HEK293 (cell line): ENCODE measurements around the gene TCF3.

Experiments used
- CTCF ChIA-PET: fragments of 350-600 bp; formaldehyde crosslinking; extraction: SDS; loops from one replicate; lab custom pipeline; 2021; ENCODE audit warnings: antibody characterized with exemption; lab: Yijun Ruan, JAX
- POLR2A ChIA-PET: fragments of 300-600 bp; formaldehyde crosslinking; extraction: SDS; loops from one replicate; lab custom pipeline; 2020; ENCODE audit warnings: antibody characterized with exemption, inconsistent platforms; lab: Yijun Ruan, JAX
- H3K27ac ChIP-seq: fragments of 200-500 bp; sonication (Bioruptor generic); 2 replicates; pipeline ENCODE4 v1.5.1; 2014; ENCODE audit warnings: low read depth, low read length, control low read depth, inconsistent platforms; ENCODE audit errors: extremely low read depth
- H3K36me3 ChIP-seq, 2 experiments: fragments of 200-500 bp in 1 of 2; sonication (Bioruptor generic) in 1 of 2; 1 replicate in 1 of 2; 2 replicates in 1 of 2; pipeline ENCODE4 v1.5.1; 2014 to 2017; ENCODE audit warnings: inconsistent platforms in 2 of 2, low read length in 2 of 2; ENCODE audit not compliant: control insufficient read depth in 2 of 2, insufficient read depth in 1 of 2
- H3K4me1 ChIP-seq: fragments of 200-500 bp; sonication (Bioruptor generic); 2 replicates; pipeline ENCODE4 v1.5.1; 2014; ENCODE audit warnings: mild to moderate bottlenecking, low read length, inconsistent platforms; ENCODE audit not compliant: control insufficient read depth, insufficient read depth
- H3K4me3 ChIP-seq: 2 replicates; pipeline ENCODE4 v1.5.1; 2011; ENCODE audit warnings: low read depth, mild to moderate bottlenecking, control low read depth, low read length, moderate library complexity
- H3K9me3 ChIP-seq: fragments of 200-500 bp; sonication (Bioruptor generic); 2 replicates; pipeline ENCODE4 v1.5.1; 2014; ENCODE audit warnings: low read depth, low read length, inconsistent platforms; ENCODE audit not compliant: control insufficient read depth, insufficient read depth
- EGR2 ChIP-seq: fragments of 450-650 bp; formaldehyde crosslinking; IDR thresholded peaks from 2 replicates; pipeline ENCODE4 v1.5.1; 2016; ENCODE audit warnings: low read depth, missing biosample characterization, missing genetic modification characterization
- KLF7 ChIP-seq: fragments of 450-650 bp; formaldehyde crosslinking; IDR thresholded peaks from 2 replicates; pipeline ENCODE4 v1.5.1; 2016; ENCODE audit warnings: missing biosample characterization, missing genetic modification characterization, borderline replicate concordance
- SCRT2 ChIP-seq: fragments of 450-650 bp; formaldehyde crosslinking; IDR thresholded peaks from 2 replicates; pipeline ENCODE4 v1.5.1; 2016; ENCODE audit warnings: missing biosample characterization, missing genetic modification characterization
- TRIM28 ChIP-seq: IDR thresholded peaks from 2 replicates; pipeline ENCODE4 v1.6.1; 2011; ENCODE audit warnings: low read length, control low read depth, borderline replicate concordance
- ZBTB1 ChIP-seq: fragments of 450-650 bp; formaldehyde crosslinking; IDR thresholded peaks from 2 replicates; pipeline ENCODE4 v1.5.1; 2016; ENCODE audit warnings: missing biosample characterization, missing genetic modification characterization
- ZBTB10 ChIP-seq: fragments of 450-650 bp; formaldehyde crosslinking; IDR thresholded peaks from 2 replicates; pipeline ENCODE4 v1.5.1; 2016; ENCODE audit warnings: missing biosample characterization, missing genetic modification characterization
- ZBTB20 ChIP-seq: fragments of 450-650 bp; formaldehyde crosslinking; IDR thresholded peaks from 2 replicates; pipeline ENCODE4 v1.5.1; 2016; ENCODE audit warnings: missing biosample characterization, missing genetic modification characterization
- ZNF112 ChIP-seq: fragments of 450-650 bp; formaldehyde crosslinking; IDR thresholded peaks from 2 replicates; pipeline ENCODE4 v1.5.0; 2017; ENCODE audit warnings: missing biosample characterization, missing genetic modification characterization
- ZNF2 ChIP-seq: fragments of 450-650 bp; formaldehyde crosslinking; IDR thresholded peaks from 2 replicates; pipeline ENCODE4 v1.5.1; 2016; ENCODE audit warnings: missing biosample characterization, missing genetic modification characterization
- ZNF23 ChIP-seq: fragments of 450-650 bp; formaldehyde crosslinking; IDR thresholded peaks from 2 replicates; pipeline ENCODE4 v1.5.1; 2016; ENCODE audit warnings: missing biosample characterization, missing genetic modification characterization, borderline replicate concordance
- ZNF324 ChIP-seq: fragments of 450-650 bp; formaldehyde crosslinking; IDR thresholded peaks from 2 replicates; pipeline ENCODE4 v1.5.1; 2016; ENCODE audit warnings: missing biosample characterization, missing genetic modification characterization
- ZNF394 ChIP-seq: fragments of 450-650 bp; formaldehyde crosslinking; IDR thresholded peaks from 2 replicates; pipeline ENCODE4 v1.5.1; 2016; ENCODE audit warnings: missing biosample characterization, missing genetic modification characterization, mild to moderate bottlenecking, moderate library complexity, borderline replicate concordance
- ZNF398 ChIP-seq: fragments of 450-650 bp; formaldehyde crosslinking; IDR thresholded peaks from 2 replicates; pipeline ENCODE4 v1.5.1; 2017; ENCODE audit warnings: missing biosample characterization, missing genetic modification characterization
- ZNF433 ChIP-seq: fragments of 450-650 bp; formaldehyde crosslinking; IDR thresholded peaks from 2 replicates; pipeline ENCODE4 v1.5.1; 2016; ENCODE audit warnings: missing biosample characterization, missing genetic modification characterization, low read depth
- ZNF529 ChIP-seq: fragments of 450-650 bp; formaldehyde crosslinking; IDR thresholded peaks from 2 replicates; pipeline ENCODE4 v1.5.1; 2017; ENCODE audit warnings: missing genetic modification characterization, missing biosample characterization; ENCODE audit not compliant: insufficient replicate concordance
- ZNF600 ChIP-seq: fragments of 450-650 bp; formaldehyde crosslinking; IDR thresholded peaks from 2 replicates; pipeline ENCODE4 v1.5.1; 2016; ENCODE audit warnings: missing biosample characterization, missing genetic modification characterization
- ZNF623 ChIP-seq: fragments of 450-650 bp; formaldehyde crosslinking; IDR thresholded peaks from 2 replicates; pipeline ENCODE4 v1.5.1; 2016; ENCODE audit warnings: missing biosample characterization, missing genetic modification characterization
- ZNF626 ChIP-seq: fragments of 450-650 bp; sonication (Bioruptor Pico); formaldehyde crosslinking; IDR thresholded peaks from 2 replicates; pipeline ENCODE4 v1.5.1; 2018; ENCODE audit warnings: missing biosample characterization, missing genetic modification characterization, inconsistent platforms
- ZNF776 ChIP-seq: fragments of 450-650 bp; formaldehyde crosslinking; IDR thresholded peaks from 2 replicates; pipeline ENCODE4 v1.5.0; 2017; ENCODE audit warnings: missing biosample characterization, missing genetic modification characterization, borderline replicate concordance
- TF ChIP-seq, protein P1 (sequence below): fragments of 450-650 bp; formaldehyde crosslinking; conservative IDR thresholded peaks from 2 replicates; pipeline ENCODE4 v1.5.1; 2016; ENCODE audit warnings: low read depth, missing biosample characterization, missing genetic modification characterization
- TF ChIP-seq, protein P2 (sequence below): fragments of 450-650 bp; formaldehyde crosslinking; IDR thresholded peaks from 2 replicates; pipeline ENCODE4 v1.5.1; 2016; ENCODE audit warnings: missing biosample characterization, missing genetic modification characterization

Gene TCF3

DNA sequence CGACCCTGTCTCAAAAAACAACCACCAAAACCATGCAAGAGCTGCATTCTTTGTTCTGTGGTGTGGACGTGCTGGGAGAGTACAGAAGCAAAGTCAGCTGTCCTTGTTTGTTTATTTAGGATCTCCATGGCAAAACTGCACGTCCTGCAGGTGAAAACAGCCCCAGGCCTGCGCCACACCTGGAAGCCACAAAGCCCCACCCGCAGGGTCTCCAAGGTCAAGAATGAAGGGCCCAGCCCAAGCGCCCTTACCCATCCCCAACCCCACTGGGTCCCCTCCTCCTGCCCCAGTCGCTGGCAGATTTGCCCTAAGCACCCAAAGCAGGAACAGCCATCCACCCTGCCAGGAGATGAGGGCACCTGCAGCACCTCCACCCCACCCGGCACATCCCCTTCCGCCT is 70.2 kb downstream of the TCF3 start (continued):
- TF ChIP-seq, protein P1, sequence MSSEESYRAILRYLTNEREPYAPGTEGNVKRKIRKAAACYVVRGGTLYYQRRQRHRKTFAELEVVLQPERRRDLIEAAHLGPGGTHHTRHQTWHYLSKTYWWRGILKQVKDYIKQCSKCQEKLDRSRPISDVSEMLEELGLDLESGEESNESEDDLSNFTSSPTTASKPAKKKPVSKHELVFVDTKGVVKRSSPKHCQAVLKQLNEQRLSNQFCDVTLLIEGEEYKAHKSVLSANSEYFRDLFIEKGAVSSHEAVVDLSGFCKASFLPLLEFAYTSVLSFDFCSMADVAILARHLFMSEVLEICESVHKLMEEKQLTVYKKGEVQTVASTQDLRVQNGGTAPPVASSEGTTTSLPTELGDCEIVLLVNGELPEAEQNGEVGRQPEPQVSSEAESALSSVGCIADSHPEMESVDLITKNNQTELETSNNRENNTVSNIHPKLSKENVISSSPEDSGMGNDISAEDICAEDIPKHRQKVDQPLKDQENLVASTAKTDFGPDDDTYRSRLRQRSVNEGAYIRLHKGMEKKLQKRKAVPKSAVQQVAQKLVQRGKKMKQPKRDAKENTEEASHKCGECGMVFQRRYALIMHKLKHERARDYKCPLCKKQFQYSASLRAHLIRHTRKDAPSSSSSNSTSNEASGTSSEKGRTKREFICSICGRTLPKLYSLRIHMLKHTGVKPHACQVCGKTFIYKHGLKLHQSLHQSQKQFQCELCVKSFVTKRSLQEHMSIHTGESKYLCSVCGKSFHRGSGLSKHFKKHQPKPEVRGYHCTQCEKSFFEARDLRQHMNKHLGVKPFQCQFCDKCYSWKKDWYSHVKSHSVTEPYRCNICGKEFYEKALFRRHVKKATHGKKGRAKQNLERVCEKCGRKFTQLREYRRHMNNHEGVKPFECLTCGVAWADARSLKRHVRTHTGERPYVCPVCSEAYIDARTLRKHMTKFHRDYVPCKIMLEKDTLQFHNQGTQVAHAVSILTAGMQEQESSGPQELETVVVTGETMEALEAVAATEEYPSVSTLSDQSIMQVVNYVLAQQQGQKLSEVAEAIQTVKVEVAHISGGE (tag by site-specific recombination): no peak
- no peak for TF ChIP-seq ZNF776
- TF ChIP-seq ZNF433 (tag by site-specific recombination): no peak
- TF ChIP-seq, all 188 proteins: peak for 0

DNA sequence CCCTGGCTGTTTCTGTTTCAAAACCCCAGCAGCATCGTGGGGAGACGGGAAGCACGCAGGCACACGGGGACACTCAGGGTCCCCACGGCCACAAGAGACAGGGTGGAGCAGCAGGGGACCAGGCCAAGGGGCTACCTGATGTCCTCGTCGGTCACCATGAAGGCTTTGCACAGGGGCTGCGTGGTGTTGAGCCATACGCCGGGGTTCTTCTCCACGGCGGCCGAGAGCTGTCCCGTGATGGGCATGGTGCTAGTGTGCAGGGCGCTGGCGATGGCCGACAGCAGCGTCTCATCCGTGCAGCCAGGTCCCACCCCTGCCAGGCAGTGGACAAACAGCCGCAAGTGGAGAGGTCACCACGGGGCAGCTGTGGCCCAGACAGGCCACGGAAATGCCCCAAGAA is 71.5 kb downstream of the TCF3 start:
- H3K27ac ChIP-seq: no peak overlapping the region
- H3K36me3 ChIP-seq: peaks cover 25 to 86% of the 10 kb centered on the region in 2 experiments
- H3K9me3 ChIP-seq: no peaks in the 10 kb centered on the region
- POLR2A ChIA-PET: interaction anchor here (0.6 to 1.7 kb wide), 3 partner anchors 10 to 24 kb away, joined by 5 to 9 read pairs (median 7); partner anchors contain the start of genes MBD3 and UQCR11
- H3K4me3 ChIP-seq: no peak overlapping the region
- no peaks in the 10 kb centered on the region for H3K4me1 ChIP-seq
- no peak for TF ChIP-seq ZNF398 (tag by site-specific recombination)
- CTCF ChIA-PET: no interaction called here

- TF ChIP-seq ZNF600 (tag by site-specific recombination): 0 out of 2 replicates have a peak, but pooled peaks have one; percentile 35
- TF ChIP-seq, protein P2, sequence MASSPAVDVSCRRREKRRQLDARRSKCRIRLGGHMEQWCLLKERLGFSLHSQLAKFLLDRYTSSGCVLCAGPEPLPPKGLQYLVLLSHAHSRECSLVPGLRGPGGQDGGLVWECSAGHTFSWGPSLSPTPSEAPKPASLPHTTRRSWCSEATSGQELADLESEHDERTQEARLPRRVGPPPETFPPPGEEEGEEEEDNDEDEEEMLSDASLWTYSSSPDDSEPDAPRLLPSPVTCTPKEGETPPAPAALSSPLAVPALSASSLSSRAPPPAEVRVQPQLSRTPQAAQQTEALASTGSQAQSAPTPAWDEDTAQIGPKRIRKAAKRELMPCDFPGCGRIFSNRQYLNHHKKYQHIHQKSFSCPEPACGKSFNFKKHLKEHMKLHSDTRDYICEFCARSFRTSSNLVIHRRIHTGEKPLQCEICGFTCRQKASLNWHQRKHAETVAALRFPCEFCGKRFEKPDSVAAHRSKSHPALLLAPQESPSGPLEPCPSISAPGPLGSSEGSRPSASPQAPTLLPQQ (tag by site-specific recombination): no peak
- TF ChIP-seq, all 188 proteins: peak for 1
- CTCF ChIA-PET: no interaction called here
- POLR2A ChIA-PET: no interaction called here
- H3K4me3 ChIP-seq: no peak overlapping the region
- H3K4me1 ChIP-seq: no peaks in the 10 kb centered on the region
- H3K36me3 ChIP-seq: peaks cover 25 to 80% of the 10 kb centered on the region in 2 experiments
- no peaks in the 10 kb centered on the region for H3K9me3 ChIP-seq
- no peak overlapping the region for H3K27ac ChIP-seq
Measured at GRCh38 chr19:1580382-1580781, 72.0 kb downstream of the TCF3 start.

DNA sequence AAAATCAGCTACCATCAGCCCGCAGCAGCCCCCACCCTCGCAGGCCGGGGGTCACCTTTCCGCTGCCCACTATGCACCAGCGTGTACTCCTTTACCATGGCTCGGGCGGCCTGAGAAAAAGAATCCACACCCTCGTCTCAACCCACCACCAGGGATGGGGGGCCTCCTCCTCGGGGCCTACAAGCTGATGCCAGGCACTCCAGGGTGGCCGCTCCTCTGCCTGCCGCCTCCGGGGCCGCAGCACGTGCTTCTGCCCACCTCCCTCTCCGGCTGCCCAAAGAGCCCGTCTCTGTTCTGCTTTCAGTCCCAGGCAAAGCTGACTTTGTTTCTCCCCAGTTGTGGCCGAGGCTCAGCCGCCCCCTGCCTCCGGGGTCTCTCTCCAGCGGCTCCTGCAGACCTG is 73.2 kb downstream of the TCF3 start:
- H3K4me3 ChIP-seq: no peak overlapping the region
- H3K36me3 ChIP-seq: peaks cover 25 to 69% of the 10 kb centered on the region in 2 experiments
- no peaks in the 10 kb centered on the region for H3K4me1 ChIP-seq
- H3K27ac ChIP-seq: no peak overlapping the region
- ChIA-PET CTCF (no interaction called here), POLR2A (interaction anchor here (0.6 to 1.5 kb wide), 3 partner anchors 8 to 310 kb away, joined by 4 to 7 read pairs (median 5); partner anchors contain the start of gene CIRBP)
- H3K9me3 ChIP-seq: no peaks in the 10 kb centered on the region
- TF ChIP-seq ZBTB1 (tag by site-specific recombination): no peak
- no peak for TF ChIP-seq ZNF626 (tag by site-specific recombination)
- TF ChIP-seq TRIM28: no peak
- TF ChIP-seq ZNF112 (tag by site-specific recombination): no peak
- peak; percentile 27; the same call in 1 of the 2 replicates for TF ChIP-seq EGR2 (tag by site-specific recombination)
- no peak for TF ChIP-seq ZNF2
- no peak for TF ChIP-seq ZBTB20 (tag by site-specific recombination)
- no peak for TF ChIP-seq ZNF623
- 0 out of 2 replicates have a peak, but pooled peaks have one; percentile 37 for TF ChIP-seq ZNF394 (tag by site-specific recombination)
- no peak for TF ChIP-seq ZNF529 (tag by site-specific recombination)
- TF ChIP-seq ZBTB10 (tag by site-specific recombination): no peak
- TF ChIP-seq ZNF324 (tag by site-specific recombination): no peak
- no peak for TF ChIP-seq ZNF23
- TF ChIP-seq KLF7 (tag by site-specific recombination): no peak
- no peak for TF ChIP-seq SCRT2 (tag by site-specific recombination)
